ENCODE results near the gene SYT1.

The SYT1 gene

GRCh38 chr12:79267580-79267979, 403.0 kb downstream of the SYT1 start:
- DNase-seq = no peak
- no peaks in the 10 kb centered on the region for H3K27me3 ChIP-seq (ENCODE audit: control insufficient read depth in 1 of 2, insufficient read depth in 1 of 2, low read length in 2 of 2)
- no peak overlapping the region for H2AK5ac ChIP-seq (ENCODE audit: low read length, severe bottlenecking)
- WGBS = 79% methylated on average over 2 of the region's 2 CpGs
- no peaks in the 10 kb centered on the region for H3K9me3 ChIP-seq (ENCODE audit: control insufficient read depth, low read length)
- no peak overlapping the region for H3K4me3 ChIP-seq (ENCODE audit: insufficient read depth in 1 of 2, low read depth in 1 of 2, low read length in 2 of 2)
- no peak overlapping the region for H3K14ac ChIP-seq (ENCODE audit: low read length in 2 of 2)
- no peak overlapping the region for H2BK120ac ChIP-seq (ENCODE audit: low read depth, low read length)
- no peak overlapping the region for H2BK12ac ChIP-seq (ENCODE audit: low read length in 2 of 2)
- no peak overlapping the region for H2BK5ac ChIP-seq (ENCODE audit: low read depth, low read length, poor library complexity, severe bottlenecking)
- H2AFZ ChIP-seq (ENCODE audit: low read depth, low read length) = no peak overlapping the region
- no peaks in the 10 kb centered on the region for H3K79me1 ChIP-seq (replicated peaks; ENCODE audit: low read length, poor library complexity, severe bottlenecking)
- no peak overlapping the region for H3K4me2 ChIP-seq (ENCODE audit: low read length, poor library complexity, severe bottlenecking)
- no peak overlapping the region for H4K91ac ChIP-seq (ENCODE audit: low read length)
- no peak overlapping the region for H3K27ac ChIP-seq (ENCODE audit: low read length, poor library complexity, severe bottlenecking)
- no peak overlapping the region for H3K9ac ChIP-seq (ENCODE audit: low read length)
- no peaks in the 10 kb centered on the region for H3K4me1 ChIP-seq (ENCODE audit: control insufficient read depth, insufficient read depth, low read depth, low read length)
- H3K36me3 ChIP-seq (ENCODE audit: control insufficient read depth in 1 of 2, insufficient read depth in 2 of 2, low read depth in 1 of 2, low read length in 2 of 2) = no peaks in the 10 kb centered on the region
- H3K4ac ChIP-seq (ENCODE audit: low read depth in 1 of 2, low read length in 2 of 2) = no peak overlapping the region
- no peak overlapping the region for H4K8ac ChIP-seq (ENCODE audit: low read length)
- H3K23ac ChIP-seq (ENCODE audit: low read length in 2 of 2) = no peak overlapping the region
- no peak overlapping the region for H3K18ac ChIP-seq (ENCODE audit: low read depth in 1 of 2, low read length in 2 of 2)
- H2BK15ac ChIP-seq (ENCODE audit: low read depth, poor library complexity, severe bottlenecking) = no peak overlapping the region

GRCh38 chr12:79274501-79275064, 410.0 kb downstream of the SYT1 start:
- Histone ChIP-seq H2BK120ac (ENCODE audit: low read depth, low read length) (no peak overlapping the region), H3K18ac (ENCODE audit: low read depth in 1 of 2, low read length in 2 of 2) (no peak overlapping the region), H3K23ac (ENCODE audit: low read length in 2 of 2) (no peak overlapping the region), H3K36me3 (ENCODE audit: control insufficient read depth in 1 of 2, insufficient read depth in 2 of 2, low read depth in 1 of 2, low read length in 2 of 2) (peaks cover 0 to 3% of the 10 kb centered on the region in 2 experiments), H2BK15ac (ENCODE audit: low read depth, poor library complexity, severe bottlenecking) (no peak overlapping the region), H3K9ac (ENCODE audit: low read length) (no peak overlapping the region), H4K91ac (ENCODE audit: low read length) (no peak overlapping the region), H3K4me2 (ENCODE audit: low read length, poor library complexity, severe bottlenecking) (no peak overlapping the region), H3K27ac (ENCODE audit: low read length, poor library complexity, severe bottlenecking) (no peak overlapping the region), H3K4me3 (ENCODE audit: insufficient read depth in 1 of 2, low read depth in 1 of 2, low read length in 2 of 2) (no peak overlapping the region), H3K14ac (ENCODE audit: low read length in 2 of 2) (no peak overlapping the region), H2AK5ac (ENCODE audit: low read length, severe bottlenecking) (no peak overlapping the region), H2BK12ac (ENCODE audit: low read length in 2 of 2) (no peak overlapping the region), H3K9me3 (ENCODE audit: control insufficient read depth, low read length) (peaks cover 5% of the 10 kb centered on the region), H3K4me1 (ENCODE audit: control insufficient read depth, insufficient read depth, low read depth, low read length) (peaks cover 9% of the 10 kb centered on the region), H2AFZ (ENCODE audit: low read depth, low read length) (no peak overlapping the region), H4K8ac (ENCODE audit: low read length) (no peak overlapping the region), H3K27me3 (ENCODE audit: control insufficient read depth in 1 of 2, insufficient read depth in 1 of 2, low read length in 2 of 2) (no peaks in the 10 kb centered on the region), H3K4ac (ENCODE audit: low read depth in 1 of 2, low read length in 2 of 2) (no peak overlapping the region), H2BK5ac (ENCODE audit: low read depth, low read length, poor library complexity, severe bottlenecking) (no peak overlapping the region), H3K79me1 (replicated peaks; ENCODE audit: low read length, poor library complexity, severe bottlenecking) (no peaks in the 10 kb centered on the region)
- DNase-seq = no peak
- 98% methylated on average over 4 of the region's 4 CpGs for WGBS

- Histone ChIP-seq H4K91ac (ENCODE audit: low read length) (no peak overlapping the region), H3K27ac (ENCODE audit: low read length, poor library complexity, severe bottlenecking) (peak overlapping the region; percentile 58), H2BK12ac (ENCODE audit: low read length in 2 of 2) (no peak overlapping the region), H2AK5ac (ENCODE audit: low read length, severe bottlenecking) (peak overlapping the region; percentile 32), H2AFZ (ENCODE audit: low read depth, low read length) (no peak overlapping the region), H2BK5ac (ENCODE audit: low read depth, low read length, poor library complexity, severe bottlenecking) (no peak overlapping the region), H3K9me3 (ENCODE audit: control insufficient read depth, low read length) (peaks cover 5% of the 10 kb centered on the region), H3K18ac (ENCODE audit: low read depth in 1 of 2, low read length in 2 of 2) (no peak overlapping the region), H3K36me3 (ENCODE audit: control insufficient read depth in 1 of 2, insufficient read depth in 2 of 2, low read depth in 1 of 2, low read length in 2 of 2) (peaks cover 0 to 3% of the 10 kb centered on the region in 2 experiments), H3K79me1 (replicated peaks; ENCODE audit: low read length, poor library complexity, severe bottlenecking) (no peaks in the 10 kb centered on the region), H2BK120ac (ENCODE audit: low read depth, low read length) (no peak overlapping the region), H3K27me3 (ENCODE audit: control insufficient read depth in 1 of 2, insufficient read depth in 1 of 2, low read length in 2 of 2) (no peaks in the 10 kb centered on the region), H2BK15ac (ENCODE audit: low read depth, poor library complexity, severe bottlenecking) (no peak overlapping the region), H4K8ac (ENCODE audit: low read length) (no peak overlapping the region), H3K4ac (ENCODE audit: low read depth in 1 of 2, low read length in 2 of 2) (no peak overlapping the region), H3K9ac (ENCODE audit: low read length) (no peak overlapping the region), H3K4me1 (ENCODE audit: control insufficient read depth, insufficient read depth, low read depth, low read length) (peaks cover 9% of the 10 kb centered on the region), H3K4me2 (ENCODE audit: low read length, poor library complexity, severe bottlenecking) (peak overlapping the region; percentile 38), H3K14ac (ENCODE audit: low read length in 2 of 2) (no peak overlapping the region), H3K4me3 (ENCODE audit: insufficient read depth in 1 of 2, low read depth in 1 of 2, low read length in 2 of 2) (no peak overlapping the region), H3K23ac (ENCODE audit: low read length in 2 of 2) (no peak overlapping the region)
- no peak for DNase-seq
- WGBS = 100% methylated on average over 2 of the region's 2 CpGs
These were observed 411.1 kb downstream of the SYT1 start for GRCh38 chr12:79275631-79276030.

- H3K4me3 ChIP-seq (ENCODE audit: insufficient read depth in 1 of 2, low read depth in 1 of 2, low read length in 2 of 2) = no peak overlapping the region
- no peak overlapping the region for H3K4me2 ChIP-seq (ENCODE audit: low read length, poor library complexity, severe bottlenecking)
- no peak overlapping the region for H3K14ac ChIP-seq (ENCODE audit: low read length in 2 of 2)
- H3K27me3 ChIP-seq (ENCODE audit: control insufficient read depth in 1 of 2, insufficient read depth in 1 of 2, low read length in 2 of 2) = no peaks in the 10 kb centered on the region
- no peaks in the 10 kb centered on the region for H3K36me3 ChIP-seq (ENCODE audit: control insufficient read depth in 1 of 2, insufficient read depth in 2 of 2, low read depth in 1 of 2, low read length in 2 of 2)
- DNase-seq = no peak
- H3K4ac ChIP-seq (ENCODE audit: low read depth in 1 of 2, low read length in 2 of 2) = no peak overlapping the region
- H3K9me3 ChIP-seq (ENCODE audit: control insufficient read depth, low read length) = no peaks in the 10 kb centered on the region
- H2BK5ac ChIP-seq (ENCODE audit: low read depth, low read length, poor library complexity, severe bottlenecking) = no peak overlapping the region
- H2AFZ ChIP-seq (ENCODE audit: low read depth, low read length) = no peak overlapping the region
- H3K9ac ChIP-seq (ENCODE audit: low read length) = no peak overlapping the region
- H3K27ac ChIP-seq (ENCODE audit: low read length, poor library complexity, severe bottlenecking) = no peak overlapping the region
- no peak overlapping the region for H2AK5ac ChIP-seq (ENCODE audit: low read length, severe bottlenecking)
- no peak overlapping the region for H3K23ac ChIP-seq (ENCODE audit: low read length in 2 of 2)
- H2BK120ac ChIP-seq (ENCODE audit: low read depth, low read length) = no peak overlapping the region
- no peaks in the 10 kb centered on the region for H3K4me1 ChIP-seq (ENCODE audit: control insufficient read depth, insufficient read depth, low read depth, low read length)
- H2BK15ac ChIP-seq (ENCODE audit: low read depth, poor library complexity, severe bottlenecking) = no peak overlapping the region
- no peak overlapping the region for H4K8ac ChIP-seq (ENCODE audit: low read length)
- 67% methylated on average over 1 of the region's 2 CpGs for WGBS
- H3K79me1 ChIP-seq (replicated peaks; ENCODE audit: low read length, poor library complexity, severe bottlenecking) = no peaks in the 10 kb centered on the region
- H2BK12ac ChIP-seq (ENCODE audit: low read length in 2 of 2) = no peak overlapping the region
- H3K18ac ChIP-seq (ENCODE audit: low read depth in 1 of 2, low read length in 2 of 2) = no peak overlapping the region
- H4K91ac ChIP-seq (ENCODE audit: low read length) = no peak overlapping the region
These were observed 418.8 kb downstream of the SYT1 start for GRCh38 chr12:79283364-79283763.
